PFSK-1 (cell line): Measurements from ENCODE around the gene SFI1.

Source experiments
- FOXP2 ChIP-seq: optimal IDR thresholded peaks from 2 replicates; pipeline ENCODE3; 2011; ENCODE audit warnings: borderline replicate concordance, control low read depth, inconsistent platforms; ENCODE audit not compliant: insufficient read depth; ENCODE audit errors: extremely low read length, extremely low read depth
- POLR2AphosphoS5 ChIP-seq: IDR thresholded peaks from 2 replicates; pipeline ENCODE4 v1.6.1; 2012; ENCODE audit warnings: low read depth, mild to moderate bottlenecking, control low read depth, low read length, moderate library complexity
- REST ChIP-seq, 2 experiments: IDR thresholded peaks; 2 replicates each; pipeline versions ENCODE4 v1.6.1 to v1.8.0; 2011 to 2012; ENCODE audit warnings: low read depth in 2 of 2, low read length in 2 of 2, control low read depth in 1 of 2, inconsistent platforms in 1 of 2, mild to moderate bottlenecking in 1 of 2, moderate library complexity in 1 of 2; ENCODE audit not compliant: insufficient read depth in 1 of 2
- SIN3A ChIP-seq: IDR thresholded peaks from 2 replicates; pipeline ENCODE4 v1.6.1; 2012; ENCODE audit warnings: mild to moderate bottlenecking, low read length, moderate library complexity, borderline replicate concordance; ENCODE audit not compliant: insufficient read depth
- TAF1 ChIP-seq: IDR thresholded peaks from 2 replicates; pipeline ENCODE4 v1.6.1; 2012; ENCODE audit warnings: low read length, control low read depth, borderline replicate concordance; ENCODE audit not compliant: insufficient read depth

The SFI1 gene

DNA sequence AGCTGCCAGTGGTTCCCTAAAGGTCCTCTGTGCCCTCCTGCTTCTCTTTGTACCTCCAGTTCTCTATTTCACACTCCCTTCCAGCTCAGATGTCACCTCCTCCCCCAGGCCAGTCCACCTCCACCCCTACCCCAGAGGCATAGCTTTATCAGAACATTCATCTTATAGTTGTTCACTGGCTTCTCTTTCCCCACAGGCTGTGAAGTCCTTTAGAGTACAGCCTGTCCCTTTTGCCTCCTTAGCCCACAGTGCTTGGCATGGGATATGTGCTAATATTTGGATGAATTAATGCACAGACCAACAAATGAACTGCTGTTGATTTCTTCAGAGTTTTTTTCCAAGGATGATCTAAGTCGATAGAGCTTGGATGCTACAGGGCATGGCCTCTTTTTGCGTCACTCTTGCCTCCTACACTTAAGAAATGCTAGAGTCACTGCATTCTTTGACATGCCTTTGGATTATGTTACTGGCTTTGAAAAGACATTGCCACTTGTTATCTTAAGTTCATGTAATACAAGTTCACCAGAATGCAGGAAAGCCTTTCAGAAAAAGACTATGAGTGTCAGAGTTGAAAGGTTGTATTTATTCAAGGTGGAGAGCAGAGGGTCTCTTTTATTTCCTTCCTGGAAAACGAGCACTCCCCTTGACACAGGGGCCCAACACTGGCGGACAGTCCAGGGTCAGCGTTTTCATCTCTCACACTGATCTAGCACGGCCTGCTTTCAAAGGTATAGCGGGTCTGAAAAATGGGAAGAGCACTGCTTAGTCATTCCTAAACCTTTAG, 90.0 kb downstream of the SFI1 start:
- TF ChIP-seq FOXP2 = no peak
- TF ChIP-seq REST (IDR thresholded peaks at IDR 0.05; ENCODE audit: insufficient read depth in 1 of 2, low read depth in 2 of 2, low read length in 2 of 2) = no peak
- no peak for TF ChIP-seq SIN3A
- TF ChIP-seq TAF1 = no peak
- TF ChIP-seq POLR2AphosphoS5 = no peak

GRCh38 chr22:31588970-31589675, 92.8 kb downstream of the SFI1 start:
- TF ChIP-seq SIN3A (no peak), REST (IDR thresholded peaks at IDR 0.05; ENCODE audit: insufficient read depth in 1 of 2, low read depth in 2 of 2, low read length in 2 of 2) (no peak), FOXP2 (no peak), POLR2AphosphoS5 (no peak), TAF1 (no peak)

DNA sequence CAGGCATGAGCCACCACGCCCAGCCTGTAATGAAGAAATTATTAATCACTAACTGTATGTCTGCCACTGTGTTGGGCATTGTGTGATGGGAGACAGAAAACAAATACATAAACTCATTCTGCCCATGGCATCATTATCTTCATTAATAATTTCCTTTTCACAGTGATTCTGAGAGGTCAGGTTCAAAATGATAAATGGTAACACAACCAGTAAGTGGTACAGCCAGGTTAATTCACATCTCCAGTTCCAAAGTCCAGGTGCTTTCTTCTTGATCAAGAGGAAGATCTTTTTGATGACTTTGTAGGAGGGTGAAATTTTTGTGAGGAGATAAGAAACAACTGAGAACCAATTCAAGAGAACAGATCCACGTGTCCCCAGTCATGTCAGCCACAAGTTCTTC, 98.9 kb downstream of the SFI1 start:
- TF ChIP-seq POLR2AphosphoS5 (no peak), TAF1 (no peak), REST (IDR thresholded peaks at IDR 0.05; ENCODE audit: insufficient read depth in 1 of 2, low read depth in 2 of 2, low read length in 2 of 2) (no peak), FOXP2 (no peak), SIN3A (no peak)

GRCh38 chr22:31602259-31602952, 106.1 kb downstream of the SFI1 start:
- no peak for TF ChIP-seq POLR2AphosphoS5
- no peak for TF ChIP-seq SIN3A
- no peak for TF ChIP-seq REST (IDR thresholded peaks at IDR 0.05; ENCODE audit: insufficient read depth in 1 of 2, low read depth in 2 of 2, low read length in 2 of 2)
- TF ChIP-seq TAF1 = no peak
- no peak for TF ChIP-seq FOXP2
